Measurements from ENCODE around the gene LIG4. TPM values are rescaled to one million over a fixed set of nuclear protein-coding genes. Genes with fewer than 3 reads are reported as not detected.
A peak's percentile ranks its signal among the peaks of the same experiment; 100 is the strongest.

Gene LIG4
- total RNA-seq, 1 experiment from 2014 or later, result 5.7 TPM

DNA sequence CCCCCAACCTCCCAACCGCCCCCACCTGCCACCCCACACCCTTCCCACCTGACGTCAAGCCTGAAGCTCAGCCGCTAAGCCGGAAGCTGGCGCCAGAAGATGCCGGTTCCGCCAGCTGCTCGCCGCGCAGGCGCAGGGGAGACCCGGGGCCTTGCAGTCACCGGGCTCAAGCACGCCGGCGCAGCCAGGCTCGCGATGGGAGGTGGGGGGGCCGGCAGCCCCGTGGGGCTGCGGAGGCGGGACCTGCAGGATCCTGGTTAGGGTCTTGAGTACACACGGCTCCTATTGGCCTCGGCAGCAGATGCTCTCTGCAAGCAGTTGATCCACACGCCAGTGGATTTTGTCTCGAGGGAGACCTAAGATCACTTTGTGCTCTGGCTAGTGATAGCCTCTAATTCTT is at the start of gene LIG4 (continued):
- TF ChIP-seq, protein P1, sequence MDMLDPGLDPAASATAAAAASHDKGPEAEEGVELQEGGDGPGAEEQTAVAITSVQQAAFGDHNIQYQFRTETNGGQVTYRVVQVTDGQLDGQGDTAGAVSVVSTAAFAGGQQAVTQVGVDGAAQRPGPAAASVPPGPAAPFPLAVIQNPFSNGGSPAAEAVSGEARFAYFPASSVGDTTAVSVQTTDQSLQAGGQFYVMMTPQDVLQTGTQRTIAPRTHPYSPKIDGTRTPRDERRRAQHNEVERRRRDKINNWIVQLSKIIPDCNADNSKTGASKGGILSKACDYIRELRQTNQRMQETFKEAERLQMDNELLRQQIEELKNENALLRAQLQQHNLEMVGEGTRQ (CRISPR knock-in tag; IDR thresholded peaks at IDR 0.05), result 0 out of 2 replicates have a peak, but pooled peaks have one; percentile 28
- TF ChIP-seq, protein P2, sequence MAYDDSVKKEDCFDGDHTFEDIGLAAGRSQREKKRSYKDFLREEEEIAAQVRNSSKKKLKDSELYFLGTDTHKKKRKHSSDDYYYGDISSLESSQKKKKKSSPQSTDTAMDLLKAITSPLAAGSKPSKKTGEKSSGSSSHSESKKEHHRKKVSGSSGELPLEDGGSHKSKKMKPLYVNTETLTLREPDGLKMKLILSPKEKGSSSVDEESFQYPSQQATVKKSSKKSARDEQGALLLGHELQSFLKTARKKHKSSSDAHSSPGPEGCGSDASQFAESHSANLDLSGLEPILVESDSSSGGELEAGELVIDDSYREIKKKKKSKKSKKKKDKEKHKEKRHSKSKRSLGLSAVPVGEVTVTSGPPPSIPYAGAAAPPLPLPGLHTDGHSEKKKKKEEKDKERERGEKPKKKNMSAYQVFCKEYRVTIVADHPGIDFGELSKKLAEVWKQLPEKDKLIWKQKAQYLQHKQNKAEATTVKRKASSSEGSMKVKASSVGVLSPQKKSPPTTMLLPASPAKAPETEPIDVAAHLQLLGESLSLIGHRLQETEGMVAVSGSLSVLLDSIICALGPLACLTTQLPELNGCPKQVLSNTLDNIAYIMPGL (CRISPR knock-in tag; IDR thresholded peaks at IDR 0.05), result no peak
- TF ChIP-seq CREB1 (CRISPR knock-in tag; IDR thresholded peaks at IDR 0.05) (no peak), TP53 (CRISPR knock-in tag; IDR thresholded peaks at IDR 0.05) (no peak), FOXK1 (CRISPR knock-in tag; IDR thresholded peaks at IDR 0.05) (peak; percentile 54; the same call in 1 of the 2 replicates), TEAD4 (CRISPR knock-in tag; IDR thresholded peaks at IDR 0.05) (no peak)
- TF ChIP-seq, protein P3, sequence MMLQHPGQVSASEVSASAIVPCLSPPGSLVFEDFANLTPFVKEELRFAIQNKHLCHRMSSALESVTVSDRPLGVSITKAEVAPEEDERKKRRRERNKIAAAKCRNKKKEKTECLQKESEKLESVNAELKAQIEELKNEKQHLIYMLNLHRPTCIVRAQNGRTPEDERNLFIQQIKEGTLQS (CRISPR knock-in tag; conservative IDR thresholded peaks at IDR 0.05), result no peak

DNA sequence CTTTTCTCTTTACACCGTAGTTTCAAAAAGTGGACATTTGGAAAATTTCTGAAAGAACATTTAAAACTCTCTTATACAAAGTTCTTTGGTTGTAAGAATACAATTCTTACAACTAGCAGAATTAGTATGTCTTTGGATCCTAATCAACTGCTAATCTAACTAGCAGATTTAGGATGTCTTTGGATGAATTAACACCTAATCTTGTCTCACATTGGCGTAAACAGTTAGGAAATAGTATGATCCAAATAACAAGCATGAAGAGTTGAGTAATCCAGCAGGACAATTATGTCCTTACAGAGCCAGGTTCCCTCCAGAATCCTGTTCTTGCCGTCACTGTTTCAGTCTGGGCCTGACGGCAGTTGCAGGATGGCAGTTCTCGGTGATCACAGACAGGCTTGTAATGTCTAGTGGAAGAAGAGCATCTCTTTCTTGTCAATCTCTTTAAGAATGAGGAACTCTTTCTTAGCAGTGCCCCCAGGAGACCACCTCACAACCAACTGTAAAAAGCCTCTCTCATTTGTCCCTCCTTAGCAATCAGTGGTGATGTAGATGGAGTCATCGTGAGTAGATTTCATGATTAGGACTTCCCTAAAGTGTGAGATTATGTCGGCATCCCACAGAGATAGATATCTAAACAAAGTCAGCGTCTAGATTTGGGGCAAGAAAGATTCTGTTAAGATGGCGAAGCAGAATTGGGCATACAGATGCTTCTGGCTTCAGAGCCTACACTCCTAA is 48.5 kb upstream of the LIG4 start:
- TF ChIP-seq, protein P4, sequence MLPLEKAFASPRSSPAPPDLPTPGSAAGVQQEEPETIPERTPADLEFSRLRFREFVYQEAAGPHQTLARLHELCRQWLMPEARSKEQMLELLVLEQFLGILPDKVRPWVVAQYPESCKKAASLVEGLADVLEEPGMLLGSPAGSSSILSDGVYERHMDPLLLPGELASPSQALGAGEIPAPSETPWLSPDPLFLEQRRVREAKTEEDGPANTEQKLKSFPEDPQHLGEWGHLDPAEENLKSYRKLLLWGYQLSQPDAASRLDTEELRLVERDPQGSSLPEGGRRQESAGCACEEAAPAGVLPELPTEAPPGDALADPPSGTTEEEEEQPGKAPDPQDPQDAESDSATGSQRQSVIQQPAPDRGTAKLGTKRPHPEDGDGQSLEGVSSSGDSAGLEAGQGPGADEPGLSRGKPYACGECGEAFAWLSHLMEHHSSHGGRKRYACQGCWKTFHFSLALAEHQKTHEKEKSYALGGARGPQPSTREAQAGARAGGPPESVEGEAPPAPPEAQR (CRISPR knock-in tag; IDR thresholded peaks at IDR 0.05), result no peak
- TF ChIP-seq, protein P3 (CRISPR knock-in tag; conservative IDR thresholded peaks at IDR 0.05), result no peak
- no peak for TF ChIP-seq FOXP1 (CRISPR knock-in tag; IDR thresholded peaks at IDR 0.05; ENCODE audit: borderline replicate concordance)
- no peak for TF ChIP-seq JUN (CRISPR knock-in tag; IDR thresholded peaks at IDR 0.05)
- no peak for TF ChIP-seq FOXK1 (CRISPR knock-in tag; IDR thresholded peaks at IDR 0.05)
- no peak for TF ChIP-seq ZNF232 (CRISPR knock-in tag; IDR thresholded peaks at IDR 0.05)
- no peak for TF ChIP-seq JAZF1 (CRISPR knock-in tag; IDR thresholded peaks at IDR 0.05)
- TF ChIP-seq ZNF671 (CRISPR knock-in tag; IDR thresholded peaks at IDR 0.05), result no peak
- no peak for TF ChIP-seq ETV6 (CRISPR knock-in tag; IDR thresholded peaks at IDR 0.05)
- no peak for TF ChIP-seq ELF4 (CRISPR knock-in tag; IDR thresholded peaks at IDR 0.05; ENCODE audit: low read depth)
- Mint-ChIP-seq H3K4me3 (no peak overlapping the region), H3K9me3 (no peaks in the 10 kb centered on the region), H3K27ac (no peak overlapping the region), H3K27me3 (ENCODE audit: low read depth) (no peaks in the 10 kb centered on the region), H3K36me3 (no peaks in the 10 kb centered on the region), H3K4me1 (no peaks in the 10 kb centered on the region)
- DNase-seq (ENCODE audit: low spot score), result no peak
- ChIA-PET CTCF (no interaction called here), POLR2A (no interaction called here)
- ATAC-seq, result no peak

DNA sequence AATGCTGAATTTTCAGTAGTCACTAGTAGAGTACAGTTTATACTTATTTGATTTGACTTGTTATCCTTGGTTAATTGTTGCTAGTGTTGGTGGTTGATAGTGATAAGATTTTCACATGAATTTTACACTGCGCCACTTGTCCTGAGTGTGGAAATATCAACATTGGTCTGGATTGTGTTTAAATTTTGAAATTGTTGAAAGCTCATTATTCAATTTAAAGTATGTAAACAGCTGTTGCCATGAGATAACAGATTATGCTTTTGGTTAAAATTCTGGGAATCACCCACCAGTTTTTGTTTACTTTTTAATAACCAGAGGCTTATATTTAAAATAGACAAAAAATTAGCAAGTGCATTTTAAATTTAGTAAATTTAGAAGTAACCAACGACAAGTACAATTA is 41.9 kb upstream of the LIG4 start:
- DNase-seq (ENCODE audit: low spot score) (no peak), ATAC-seq (no peak)
- no peak overlapping the region for H3K4me3 Mint-ChIP-seq
- peaks cover under 1% of the 10 kb centered on the region for H3K9me3 Mint-ChIP-seq
- H3K4me1 Mint-ChIP-seq, result no peaks in the 10 kb centered on the region
- no peaks in the 10 kb centered on the region for H3K27me3 Mint-ChIP-seq (ENCODE audit: low read depth)
- CTCF ChIA-PET, result no interaction called here
- no peaks in the 10 kb centered on the region; the same call in 1 of the 2 replicates for H3K36me3 Mint-ChIP-seq
- no peak overlapping the region for H3K27ac Mint-ChIP-seq
- POLR2A ChIA-PET, result no interaction called here
- TF ChIP-seq CBFB (CRISPR knock-in tag; IDR thresholded peaks at IDR 0.05; ENCODE audit: low read depth) (no peak), TEAD4 (CRISPR knock-in tag; IDR thresholded peaks at IDR 0.05) (no peak), ATF1 (CRISPR knock-in tag; IDR thresholded peaks at IDR 0.05) (no peak), JAZF1 (CRISPR knock-in tag; IDR thresholded peaks at IDR 0.05) (no peak), TEAD1 (CRISPR knock-in tag; IDR thresholded peaks at IDR 0.05) (no peak)
- TF ChIP-seq, protein P5, sequence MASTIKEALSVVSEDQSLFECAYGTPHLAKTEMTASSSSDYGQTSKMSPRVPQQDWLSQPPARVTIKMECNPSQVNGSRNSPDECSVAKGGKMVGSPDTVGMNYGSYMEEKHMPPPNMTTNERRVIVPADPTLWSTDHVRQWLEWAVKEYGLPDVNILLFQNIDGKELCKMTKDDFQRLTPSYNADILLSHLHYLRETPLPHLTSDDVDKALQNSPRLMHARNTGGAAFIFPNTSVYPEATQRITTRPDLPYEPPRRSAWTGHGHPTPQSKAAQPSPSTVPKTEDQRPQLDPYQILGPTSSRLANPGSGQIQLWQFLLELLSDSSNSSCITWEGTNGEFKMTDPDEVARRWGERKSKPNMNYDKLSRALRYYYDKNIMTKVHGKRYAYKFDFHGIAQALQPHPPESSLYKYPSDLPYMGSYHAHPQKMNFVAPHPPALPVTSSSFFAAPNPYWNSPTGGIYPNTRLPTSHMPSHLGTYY (CRISPR knock-in tag; IDR thresholded peaks at IDR 0.05), result no peak
- TF ChIP-seq, protein P6, sequence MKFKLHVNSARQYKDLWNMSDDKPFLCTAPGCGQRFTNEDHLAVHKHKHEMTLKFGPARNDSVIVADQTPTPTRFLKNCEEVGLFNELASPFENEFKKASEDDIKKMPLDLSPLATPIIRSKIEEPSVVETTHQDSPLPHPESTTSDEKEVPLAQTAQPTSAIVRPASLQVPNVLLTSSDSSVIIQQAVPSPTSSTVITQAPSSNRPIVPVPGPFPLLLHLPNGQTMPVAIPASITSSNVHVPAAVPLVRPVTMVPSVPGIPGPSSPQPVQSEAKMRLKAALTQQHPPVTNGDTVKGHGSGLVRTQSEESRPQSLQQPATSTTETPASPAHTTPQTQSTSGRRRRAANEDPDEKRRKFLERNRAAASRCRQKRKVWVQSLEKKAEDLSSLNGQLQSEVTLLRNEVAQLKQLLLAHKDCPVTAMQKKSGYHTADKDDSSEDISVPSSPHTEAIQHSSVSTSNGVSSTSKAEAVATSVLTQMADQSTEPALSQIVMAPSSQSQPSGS (CRISPR knock-in tag; IDR thresholded peaks at IDR 0.05; ENCODE audit: borderline replicate concordance, low read depth), result no peak
- TF ChIP-seq, protein P7, sequence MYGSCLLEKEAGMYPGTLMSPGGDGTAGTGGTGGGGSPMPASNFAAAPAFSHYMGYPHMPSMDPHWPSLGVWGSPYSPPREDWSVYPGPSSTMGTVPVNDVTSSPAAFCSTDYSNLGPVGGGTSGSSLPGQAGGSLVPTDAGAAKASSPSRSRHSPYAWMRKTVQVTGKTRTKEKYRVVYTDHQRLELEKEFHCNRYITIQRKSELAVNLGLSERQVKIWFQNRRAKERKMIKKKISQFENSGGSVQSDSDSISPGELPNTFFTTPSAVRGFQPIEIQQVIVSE (CRISPR knock-in tag; IDR thresholded peaks at IDR 0.05; ENCODE audit: borderline replicate concordance), result no peak
- TF ChIP-seq, protein P8, sequence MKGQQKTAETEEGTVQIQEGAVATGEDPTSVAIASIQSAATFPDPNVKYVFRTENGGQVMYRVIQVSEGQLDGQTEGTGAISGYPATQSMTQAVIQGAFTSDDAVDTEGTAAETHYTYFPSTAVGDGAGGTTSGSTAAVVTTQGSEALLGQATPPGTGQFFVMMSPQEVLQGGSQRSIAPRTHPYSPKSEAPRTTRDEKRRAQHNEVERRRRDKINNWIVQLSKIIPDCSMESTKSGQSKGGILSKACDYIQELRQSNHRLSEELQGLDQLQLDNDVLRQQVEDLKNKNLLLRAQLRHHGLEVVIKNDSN (CRISPR knock-in tag; IDR thresholded peaks at IDR 0.05), result no peak
